Neural cell (in vitro differentiated cells): ENCODE data around the gene DCAF8L1. TPM values are rescaled to one million over a fixed set of nuclear protein-coding genes. Genes with fewer than 3 reads are reported as not detected.
"Not testable (repeated sequence)": the region's sequence is repeated elsewhere in the genome, so short reads cannot be mapped to it uniquely, and the experiment has no call there.

Experiments
- H2AFZ ChIP-seq: fragments of 200-600, 300-800 bp; sonication (generic), shearing (Covaris generic); 2 replicates; pipeline ENCODE4 v1.6.0; 2014; ENCODE audit warnings: low read depth, mild to moderate bottlenecking, antibody characterized with exemption, low read length, moderate library complexity
- H3F3A ChIP-seq: fragments of 200-600 bp; shearing (Covaris generic); 2 replicates; pipeline ENCODE4 v1.6.1; 2016; ENCODE audit warnings: mild to moderate bottlenecking, moderate library complexity, mixed read lengths, antibody characterized with exemption, low read length; ENCODE audit not compliant: insufficient read depth, poor library complexity, severe bottlenecking
- H3K27ac ChIP-seq: fragments of 200-600, 300-800 bp; sonication (generic), shearing (Covaris generic); 2 replicates; pipeline ENCODE4 v1.5.1; 2014; ENCODE audit warnings: mild to moderate bottlenecking, low read length, moderate library complexity
- H3K27me3 ChIP-seq: fragments of 300-800, 200-600 bp; sonication (generic), shearing (Covaris generic); 2 replicates; pipeline ENCODE4 v1.6.0; 2014; ENCODE audit warnings: mild to moderate bottlenecking, low read depth, low read length, moderate library complexity; ENCODE audit not compliant: insufficient read depth
- H3K36me3 ChIP-seq: fragments of 300-800, 200-600 bp; sonication (generic), shearing (Covaris generic); 2 replicates; pipeline ENCODE4 v1.5.1; 2014; ENCODE audit warnings: mild to moderate bottlenecking, antibody characterized with exemption, low read length, moderate library complexity; ENCODE audit not compliant: insufficient read depth
- H3K4me2 ChIP-seq: fragments of 300-800, 200-600 bp; sonication (generic), shearing (Covaris generic); 2 replicates; pipeline ENCODE4 v1.6.0; 2014; ENCODE audit warnings: mild to moderate bottlenecking, low read length
- H3K4me3 ChIP-seq: fragments of 300-800, 200-600 bp; sonication (generic), shearing (Covaris generic); 2 replicates; pipeline ENCODE4 v1.5.1; 2014; ENCODE audit warnings: mild to moderate bottlenecking, low read length, moderate library complexity
- H3K79me2 ChIP-seq: fragments of 200-600 bp; shearing (Covaris generic); replicated peaks from 2 replicates; pipeline ENCODE4 v1.6.0; 2014; ENCODE audit warnings: mild to moderate bottlenecking, low read length, moderate library complexity; ENCODE audit not compliant: insufficient read depth
- H3K9ac ChIP-seq: fragments of 300-800, 200-600 bp; sonication (generic), shearing (Covaris generic); 2 replicates; pipeline ENCODE4 v1.6.1; 2016; ENCODE audit warnings: mild to moderate bottlenecking, low read length, mixed read lengths
- H3K9me2 ChIP-seq: fragments of 200-600 bp; shearing (Covaris generic); 2 replicates; pipeline ENCODE4 v1.6.1; 2016; ENCODE audit warnings: mild to moderate bottlenecking, low read length, mixed read lengths; ENCODE audit not compliant: insufficient read depth
- H3K9me3 ChIP-seq: fragments of 200-600, 300-800 bp; sonication (generic), shearing (Covaris generic); 2 replicates; pipeline ENCODE4 v1.6.1; 2016; ENCODE audit warnings: mild to moderate bottlenecking, mixed run types, low read length, moderate library complexity, mixed read lengths
- H4K20me1 ChIP-seq: fragments of 200-600 bp; shearing (Covaris generic); 2 replicates; pipeline ENCODE4 v1.6.1; 2016; ENCODE audit warnings: mild to moderate bottlenecking, mixed run types; ENCODE audit not compliant: insufficient read depth
- EP300 ChIP-seq: fragments of 450-650 bp; conservative IDR thresholded peaks from 2 replicates; pipeline ENCODE4 v1.6.1; 2014; ENCODE audit warnings: antibody characterized with exemption, mild to moderate bottlenecking, moderate library complexity; ENCODE audit not compliant: poor library complexity, severe bottlenecking
- EZH2 ChIP-seq: fragments of 200-600, 300-800 bp; shearing (Covaris generic), sonication (generic); IDR thresholded peaks from 2 replicates; pipeline ENCODE4 v1.6.1; 2014; ENCODE audit warnings: antibody characterized with exemption, low read length, borderline replicate concordance, mild to moderate bottlenecking; ENCODE audit not compliant: insufficient read depth, poor library complexity, severe bottlenecking
- MXI1 ChIP-seq: fragments of 450-650 bp; conservative IDR thresholded peaks from 2 replicates; pipeline ENCODE4 v1.6.1; 2014; ENCODE audit warnings: antibody characterized with exemption, mild to moderate bottlenecking; ENCODE audit not compliant: poor library complexity, severe bottlenecking
- POLR2AphosphoS5 ChIP-seq: IDR thresholded peaks from 2 replicates; pipeline ENCODE4 v1.6.1; 2012
- RAD21 ChIP-seq: fragments of 450-650 bp; conservative IDR thresholded peaks from 2 replicates; pipeline ENCODE4 v1.6.1; 2014; ENCODE audit warnings: antibody characterized with exemption, mild to moderate bottlenecking, moderate library complexity
- SMC3 ChIP-seq: fragments of 450-650 bp; conservative IDR thresholded peaks from 2 replicates; pipeline ENCODE4 v1.6.1; 2014; ENCODE audit warnings: antibody characterized with exemption, mild to moderate bottlenecking, moderate library complexity; ENCODE audit not compliant: poor library complexity
- TAF1 ChIP-seq: IDR thresholded peaks from 2 replicates; pipeline ENCODE4 v1.6.1; 2012; ENCODE audit warnings: low read depth
- polyA plus RNA-seq: library from polyadenylated mRNA; depleted of rRNA; stranded (reverse); fragments of >200 nt; gene quantifications from 2 replicates; pipeline ENCODE4 v1.2.3, GENCODE V29; 2014
- TF ChIP-seq, protein P1 (sequence below): fragments of 450-650 bp; IDR thresholded peaks from 2 replicates; pipeline ENCODE4 v1.5.1; 2014; ENCODE audit warnings: antibody characterized with exemption, mild to moderate bottlenecking, moderate library complexity; ENCODE audit not compliant: poor library complexity, severe bottlenecking
- TF ChIP-seq, protein P2 (sequence below): IDR thresholded peaks from 2 replicates; pipeline ENCODE4 v1.6.1; 2012; ENCODE audit warnings: borderline replicate concordance

DCAF8L1 gene
- polyA plus RNA-seq, 1 donor from 2014 or later, result not detected

DNA sequence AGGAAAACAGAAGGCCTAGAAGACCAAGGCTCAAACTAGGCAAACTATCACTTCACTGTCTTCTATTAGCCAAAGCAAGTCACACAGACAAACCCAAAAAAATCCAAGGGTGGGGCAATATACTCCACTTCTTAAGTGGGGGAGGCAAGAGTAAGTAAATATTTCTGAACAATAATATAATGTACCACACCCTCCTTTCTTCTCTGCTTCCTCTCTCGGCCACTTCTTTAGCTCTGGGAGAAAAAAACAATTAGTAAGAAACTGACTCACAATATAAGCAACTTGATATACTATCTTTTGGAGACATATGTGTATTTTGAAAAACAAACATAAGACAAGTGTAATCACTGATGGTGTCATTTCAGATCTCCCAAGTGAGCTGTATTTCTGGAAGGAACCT is 14.8 kb downstream of the DCAF8L1 start:
- Histone ChIP-seq H3K9me3 (no peaks in the 10 kb centered on the region), H3K79me2 (no peaks in the 10 kb centered on the region), H3K9me2 (no peaks in the 10 kb centered on the region), H3K4me2 (no peak overlapping the region), H3K27ac (no peak overlapping the region), H3K4me3 (no peak overlapping the region), H2AFZ (no peak overlapping the region), H4K20me1 (no peaks in the 10 kb centered on the region), H3F3A (no peaks in the 10 kb centered on the region), H3K9ac (no peak overlapping the region), H3K36me3 (no peaks in the 10 kb centered on the region), H3K27me3 (no peaks in the 10 kb centered on the region)
- TF ChIP-seq RAD21 (no peak), EZH2 (no peak), SMC3 (no peak), MXI1 (no peak), TAF1 (no peak), EP300 (no peak), POLR2AphosphoS5 (no peak)
- TF ChIP-seq, protein P1, sequence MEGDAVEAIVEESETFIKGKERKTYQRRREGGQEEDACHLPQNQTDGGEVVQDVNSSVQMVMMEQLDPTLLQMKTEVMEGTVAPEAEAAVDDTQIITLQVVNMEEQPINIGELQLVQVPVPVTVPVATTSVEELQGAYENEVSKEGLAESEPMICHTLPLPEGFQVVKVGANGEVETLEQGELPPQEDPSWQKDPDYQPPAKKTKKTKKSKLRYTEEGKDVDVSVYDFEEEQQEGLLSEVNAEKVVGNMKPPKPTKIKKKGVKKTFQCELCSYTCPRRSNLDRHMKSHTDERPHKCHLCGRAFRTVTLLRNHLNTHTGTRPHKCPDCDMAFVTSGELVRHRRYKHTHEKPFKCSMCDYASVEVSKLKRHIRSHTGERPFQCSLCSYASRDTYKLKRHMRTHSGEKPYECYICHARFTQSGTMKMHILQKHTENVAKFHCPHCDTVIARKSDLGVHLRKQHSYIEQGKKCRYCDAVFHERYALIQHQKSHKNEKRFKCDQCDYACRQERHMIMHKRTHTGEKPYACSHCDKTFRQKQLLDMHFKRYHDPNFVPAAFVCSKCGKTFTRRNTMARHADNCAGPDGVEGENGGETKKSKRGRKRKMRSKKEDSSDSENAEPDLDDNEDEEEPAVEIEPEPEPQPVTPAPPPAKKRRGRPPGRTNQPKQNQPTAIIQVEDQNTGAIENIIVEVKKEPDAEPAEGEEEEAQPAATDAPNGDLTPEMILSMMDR, result no peak
- TF ChIP-seq, protein P2, sequence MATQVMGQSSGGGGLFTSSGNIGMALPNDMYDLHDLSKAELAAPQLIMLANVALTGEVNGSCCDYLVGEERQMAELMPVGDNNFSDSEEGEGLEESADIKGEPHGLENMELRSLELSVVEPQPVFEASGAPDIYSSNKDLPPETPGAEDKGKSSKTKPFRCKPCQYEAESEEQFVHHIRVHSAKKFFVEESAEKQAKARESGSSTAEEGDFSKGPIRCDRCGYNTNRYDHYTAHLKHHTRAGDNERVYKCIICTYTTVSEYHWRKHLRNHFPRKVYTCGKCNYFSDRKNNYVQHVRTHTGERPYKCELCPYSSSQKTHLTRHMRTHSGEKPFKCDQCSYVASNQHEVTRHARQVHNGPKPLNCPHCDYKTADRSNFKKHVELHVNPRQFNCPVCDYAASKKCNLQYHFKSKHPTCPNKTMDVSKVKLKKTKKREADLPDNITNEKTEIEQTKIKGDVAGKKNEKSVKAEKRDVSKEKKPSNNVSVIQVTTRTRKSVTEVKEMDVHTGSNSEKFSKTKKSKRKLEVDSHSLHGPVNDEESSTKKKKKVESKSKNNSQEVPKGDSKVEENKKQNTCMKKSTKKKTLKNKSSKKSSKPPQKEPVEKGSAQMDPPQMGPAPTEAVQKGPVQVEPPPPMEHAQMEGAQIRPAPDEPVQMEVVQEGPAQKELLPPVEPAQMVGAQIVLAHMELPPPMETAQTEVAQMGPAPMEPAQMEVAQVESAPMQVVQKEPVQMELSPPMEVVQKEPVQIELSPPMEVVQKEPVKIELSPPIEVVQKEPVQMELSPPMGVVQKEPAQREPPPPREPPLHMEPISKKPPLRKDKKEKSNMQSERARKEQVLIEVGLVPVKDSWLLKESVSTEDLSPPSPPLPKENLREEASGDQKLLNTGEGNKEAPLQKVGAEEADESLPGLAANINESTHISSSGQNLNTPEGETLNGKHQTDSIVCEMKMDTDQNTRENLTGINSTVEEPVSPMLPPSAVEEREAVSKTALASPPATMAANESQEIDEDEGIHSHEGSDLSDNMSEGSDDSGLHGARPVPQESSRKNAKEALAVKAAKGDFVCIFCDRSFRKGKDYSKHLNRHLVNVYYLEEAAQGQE, result no peak

DNA sequence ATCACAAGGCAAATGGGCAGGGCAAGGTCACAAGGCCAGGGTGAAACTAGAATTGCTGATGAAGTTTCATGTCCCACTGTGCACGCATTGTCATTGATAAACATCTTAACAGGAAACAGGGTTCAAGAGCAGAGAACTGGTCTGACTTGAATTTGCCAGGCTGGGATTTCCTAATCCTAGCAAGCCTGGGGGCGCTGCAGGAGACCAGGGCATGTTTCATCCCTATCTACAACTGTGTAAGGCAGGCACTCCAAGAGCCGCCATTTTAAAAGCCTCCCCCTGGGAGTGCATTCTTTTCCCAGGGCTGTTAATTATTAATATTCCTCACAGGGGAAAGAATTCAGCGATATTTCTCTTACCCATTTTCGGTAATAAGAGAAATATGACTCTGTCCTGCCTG is 15.9 kb downstream of the DCAF8L1 start:
- not testable (repeated sequence) for H3K27me3 ChIP-seq, H2AFZ ChIP-seq, H3K27ac ChIP-seq, H3K9me3 ChIP-seq, H3K79me2 ChIP-seq, H3K9ac ChIP-seq, H3F3A ChIP-seq, H4K20me1 ChIP-seq, H3K4me3 ChIP-seq, H3K9me2 ChIP-seq, H3K4me2 ChIP-seq, H3K36me3 ChIP-seq

DNA sequence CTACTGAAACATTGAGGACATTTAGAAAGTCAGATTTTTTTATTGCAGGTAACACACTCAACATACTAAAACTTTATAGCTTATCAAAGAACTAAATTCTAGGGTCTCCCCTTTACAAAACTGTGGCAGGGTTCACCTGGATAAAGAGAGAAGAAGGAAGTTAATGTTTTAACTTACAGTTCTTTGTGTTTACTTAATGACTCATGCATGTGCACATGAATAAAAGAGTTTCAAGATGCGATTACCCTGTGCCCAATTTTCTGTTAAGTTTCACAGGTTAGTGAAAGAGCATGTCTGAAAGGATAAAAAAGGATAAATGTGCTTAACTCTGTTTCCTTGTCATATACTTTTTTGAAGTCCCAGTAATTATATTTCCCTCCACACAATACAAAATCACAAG is 16.8 kb downstream of the DCAF8L1 start:
- TF ChIP-seq MXI1 (no peak), RAD21 (no peak), SMC3 (no peak), EZH2 (no peak), EP300 (no peak), TAF1 (no peak), POLR2AphosphoS5 (no peak)
- TF ChIP-seq, protein P1, result no peak
- TF ChIP-seq, protein P2, result no peak
- no peaks in the 10 kb centered on the region for H3K79me2 ChIP-seq

More for the DNA sequence above, 16.8 kb downstream of the DCAF8L1 start:
- H3K36me3 ChIP-seq, result no peaks in the 10 kb centered on the region
- no peak overlapping the region for H3K9ac ChIP-seq
- no peak overlapping the region for H3K4me3 ChIP-seq
- no peaks in the 10 kb centered on the region for H3K9me3 ChIP-seq
- H3K27ac ChIP-seq, result no peak overlapping the region
- H4K20me1 ChIP-seq, result no peaks in the 10 kb centered on the region
- no peak overlapping the region for H2AFZ ChIP-seq
- H3K9me2 ChIP-seq, result no peaks in the 10 kb centered on the region
- H3F3A ChIP-seq, result no peaks in the 10 kb centered on the region
- no peak overlapping the region for H3K4me2 ChIP-seq
- H3K27me3 ChIP-seq, result no peaks in the 10 kb centered on the region
